IMR-90 (cell line): ENCODE measurements around the gene ZNF407. TPM values are rescaled to one million over a fixed set of nuclear protein-coding genes. Genes with fewer than 3 reads are reported as not detected.

ENCODE experiments used
- ATAC-seq: fragments of 200-7000 bp; cut with Tn5 transposase; 2 replicates; pipeline ENCODE4 v1.9.1; 2020; ENCODE audit warnings: low read depth, mild to moderate bottlenecking, moderate library complexity
- BruUV-seq: library from RNA; stranded (reverse); fragments of 400-500 nt; replicated peaks from 2 replicates; lab custom pipeline; 2021; lab: Mats Ljungman, UMichigan
- CTCF ChIA-PET: fragments of 300-600 bp; formaldehyde crosslinking; extraction: SDS; loops from one replicate; lab custom pipeline; 2021; ENCODE audit warnings: antibody characterized with exemption; lab: Yijun Ruan, JAX
- POLR2A ChIA-PET: fragments of 300-600 bp; sonication (Branson Sonifier 250); formaldehyde crosslinking; loops from one replicate; lab custom pipeline; 2022; ENCODE audit warnings: antibody characterized with exemption; ENCODE audit not compliant: unreplicated experiment; lab: Charles Lee
- DNase-seq: peaks from one replicate; pipeline ENCODE4 v3.0.0; 2013
- H2AFZ ChIP-seq: replicated peaks from 2 replicates; pipeline ENCODE3; 2013; ENCODE audit warnings: low read length, mild to moderate bottlenecking; ENCODE audit not compliant: poor library complexity
- H2AK5ac ChIP-seq: 2 replicates; pipeline ENCODE4 v1.6.1; 2013; ENCODE audit warnings: low read depth, low read length, inconsistent platforms
- H2AK9ac ChIP-seq: replicated peaks from 2 replicates; pipeline ENCODE3; 2013; ENCODE audit warnings: mild to moderate bottlenecking, low read depth, low read length, moderate library complexity; ENCODE audit not compliant: poor library complexity
- H2BK120ac ChIP-seq: 2 replicates; pipeline ENCODE4 v1.6.1; 2013; ENCODE audit warnings: low read depth, low read length, inconsistent platforms
- H2BK15ac ChIP-seq: 3 replicates; pipeline ENCODE4 v1.6.1; 2013; ENCODE audit warnings: low read depth, low read length, inconsistent platforms
- H2BK20ac ChIP-seq: 2 replicates; pipeline ENCODE4 v1.6.1; 2013; ENCODE audit warnings: low read depth, mild to moderate bottlenecking, inconsistent platforms, low read length, moderate library complexity
- H2BK5ac ChIP-seq: 2 replicates; pipeline ENCODE4 v1.6.1; 2013; ENCODE audit warnings: mild to moderate bottlenecking, low read depth, low read length, inconsistent platforms; ENCODE audit not compliant: poor library complexity, severe bottlenecking
- H3K14ac ChIP-seq: replicated peaks from 2 replicates; pipeline ENCODE4 v1.6.1; 2013; ENCODE audit warnings: low read depth, low read length, inconsistent platforms
- H3K18ac ChIP-seq: 2 replicates; pipeline ENCODE4 v1.6.1; 2013; ENCODE audit warnings: low read depth, low read length, control low read depth
- H3K23ac ChIP-seq: 2 replicates; pipeline ENCODE4 v1.6.1; 2013; ENCODE audit warnings: low read depth, low read length, inconsistent platforms
- H3K27ac ChIP-seq: 2 replicates; pipeline ENCODE4 v1.5.1; 2013; ENCODE audit warnings: mild to moderate bottlenecking, control low read depth, low read length; ENCODE audit not compliant: insufficient read depth
- H3K27me3 ChIP-seq: 2 replicates; pipeline ENCODE4 v1.6.1; 2013; ENCODE audit warnings: low read length; ENCODE audit not compliant: control insufficient read depth, insufficient read depth
- H3K36me3 ChIP-seq: 2 replicates; pipeline ENCODE4 v1.6.1; 2013; ENCODE audit warnings: low read length, mixed read lengths; ENCODE audit not compliant: control insufficient read depth, insufficient read depth
- H3K4ac ChIP-seq: 2 replicates; pipeline ENCODE4 v1.6.1; 2013; ENCODE audit warnings: low read depth, low read length, inconsistent platforms
- H3K4me1 ChIP-seq: 2 replicates; pipeline ENCODE4 v1.6.1; 2013; ENCODE audit warnings: low read length, mixed read lengths; ENCODE audit not compliant: control insufficient read depth, insufficient read depth
- H3K4me2 ChIP-seq: 2 replicates; pipeline ENCODE4 v1.6.1; 2013; ENCODE audit warnings: low read depth, mild to moderate bottlenecking, control low read depth, low read length, moderate library complexity
- H3K4me3 ChIP-seq: 2 replicates; pipeline ENCODE4 v1.5.1; 2013; ENCODE audit warnings: low read depth, mild to moderate bottlenecking, control low read depth, low read length, moderate library complexity; ENCODE audit not compliant: insufficient read depth
- H3K56ac ChIP-seq: 2 replicates; pipeline ENCODE4 v1.6.1; 2013; ENCODE audit warnings: low read length, inconsistent platforms; ENCODE audit not compliant: insufficient read depth; ENCODE audit errors: extremely low read depth
- H3K79me1 ChIP-seq, 2 experiments: 2 replicates each; pipeline ENCODE4 v1.6.1; 2013; ENCODE audit warnings: low read length in 2 of 2, inconsistent platforms in 1 of 2, low read depth in 1 of 2
- H3K9ac ChIP-seq: 2 replicates; pipeline ENCODE4 v1.6.1; 2013; ENCODE audit warnings: low read depth, low read length, control low read depth
- H3K9me1 ChIP-seq: 2 replicates; pipeline ENCODE4 v1.6.1; 2013; ENCODE audit warnings: low read length, inconsistent platforms; ENCODE audit not compliant: insufficient read depth
- H3K9me3 ChIP-seq: 2 replicates; pipeline ENCODE4 v1.6.1; 2013; ENCODE audit warnings: low read length; ENCODE audit not compliant: control insufficient read depth, insufficient read depth
- H4K20me1 ChIP-seq: 2 replicates; pipeline ENCODE4 v1.6.1; 2013; ENCODE audit warnings: low read length, inconsistent platforms; ENCODE audit not compliant: insufficient read depth
- H4K5ac ChIP-seq: 2 replicates; pipeline ENCODE4 v1.6.1; 2013; ENCODE audit warnings: mild to moderate bottlenecking, low read depth, low read length, control low read depth
- H4K8ac ChIP-seq, 2 experiments: 2 replicates each; pipeline ENCODE4 v1.6.1; 2013; ENCODE audit warnings: low read depth in 2 of 2, low read length in 2 of 2, control low read depth in 1 of 2, inconsistent platforms in 1 of 2
- H4K91ac ChIP-seq: 2 replicates; pipeline ENCODE4 v1.6.1; 2013; ENCODE audit warnings: low read depth, low read length, inconsistent platforms; ENCODE audit not compliant: insufficient read depth
- CEBPB ChIP-seq: IDR thresholded peaks from 2 replicates; pipeline ENCODE4 v1.6.1; 2012; ENCODE audit warnings: low read depth, low read length, improper control_type of control experiment
- FOS ChIP-seq: fragments of 150-350 bp; IDR thresholded peaks from 2 replicates; pipeline ENCODE4 v1.6.1; 2016; ENCODE audit warnings: low read depth, low read length
- MAFK ChIP-seq: IDR thresholded peaks from 2 replicates; pipeline ENCODE4 v1.6.1; 2012; ENCODE audit warnings: low read depth, low read length, improper control_type of control experiment
- MXI1 ChIP-seq: IDR thresholded peaks from 2 replicates; pipeline ENCODE4 v1.6.1; 2012; ENCODE audit warnings: low read depth, mild to moderate bottlenecking, low read length, moderate library complexity, borderline replicate concordance
- WGBS, 2 experiments: methylation state at CpG; one replicate each; pipeline versions ENCODE4 v1.1.5 to v1.1.7; 2013; ENCODE audit warnings: missing lambda C conversion rate in 2 of 2; ENCODE audit not compliant: insufficient read length in 1 of 2; ENCODE audit errors: extremely low coverage in 2 of 2; 5-methylcytosine and 5-hydroxymethylcytosine counted together
- dilution Hi-C: fragments of 300-500 bp; cut with HindIII; formaldehyde crosslinking; loops from one replicate; pipeline ENCODE4 v1.14.3; 2018; ENCODE audit warnings: low sequenced_read_pairs; ENCODE audit not compliant: unreplicated experiment
- in situ Hi-C: fragments of 300-500 bp; cut with MboI; formaldehyde crosslinking; loops from 3 replicates; pipeline ENCODE4 v1.14.3; 2019; ENCODE audit warnings: low sequenced_read_pairs, inconsistent platforms, mixed read lengths
- intact Hi-C: fragments of 100-400 bp; cut with micrococcal nuclease; formaldehyde crosslinking; loops from 2 replicates; pipeline ENCODE4 v1.10.0; 2022
- polyA plus RNA-seq, 3 experiments: library from polyadenylated mRNA; depleted of rRNA; stranded (reverse); fragments of >200 nt; gene quantifications; 2 replicates each; pipeline ENCODE4 v1.2.3, GENCODE V29; 2012; ENCODE audit warnings: low replicate concordance in 1 of 3
- total RNA-seq: library from RNA; depleted of rRNA; stranded (reverse); fragments of >200 nt; gene quantifications from 2 replicates; pipeline ENCODE4 v1.2.3, GENCODE V29; 2012
- TF ChIP-seq, protein P1 (sequence below): fragments of 150-350 bp; IDR thresholded peaks from 2 replicates; pipeline ENCODE4 v1.6.1; 2017; ENCODE audit warnings: mild to moderate bottlenecking, antibody characterized with exemption, low read length, low read depth

The ZNF407 gene
- total and polyA plus RNA-seq, 2 of the 4 experiments (the other 2 are of a cell fraction), result 3.1 to 20.1 TPM

DNA sequence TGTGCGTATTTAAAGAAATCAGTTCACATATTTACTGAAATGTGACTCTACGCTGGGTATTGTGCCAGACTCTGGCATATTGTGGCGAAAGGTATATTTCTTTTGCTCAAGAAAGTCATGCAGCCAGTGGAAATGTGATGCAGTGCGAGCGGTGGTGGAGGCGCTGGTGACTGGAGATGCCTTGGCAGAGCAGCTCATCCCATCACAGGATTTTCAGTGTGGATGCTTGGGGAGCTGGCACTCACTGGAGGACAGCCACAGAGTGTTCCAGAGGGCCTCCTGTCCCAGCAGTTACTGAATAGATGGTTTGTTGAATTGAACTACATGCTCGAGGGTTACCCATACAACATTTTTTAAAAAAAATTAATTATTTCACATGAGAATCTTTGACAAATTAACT is 117.6 kb downstream of the ZNF407 start:
- Histone ChIP-seq H4K91ac (no peak overlapping the region), H3K9me1 (peaks cover 4% of the 10 kb centered on the region; the same call in 1 of the 2 replicates), H4K5ac (no peak overlapping the region), H2AFZ (no peak overlapping the region), H2BK5ac (no peak overlapping the region), H3K4me3 (no peak overlapping the region), H3K14ac (no peak overlapping the region), H3K36me3 (no peaks in the 10 kb centered on the region), H3K56ac (no peak overlapping the region), H2BK120ac (no peak overlapping the region), H2BK20ac (no peak overlapping the region), H3K4ac (no peak overlapping the region), H3K4me2 (no peak overlapping the region), H3K27me3 (no peaks in the 10 kb centered on the region), H4K8ac (no peak overlapping the region), H4K20me1 (no peaks in the 10 kb centered on the region), H3K79me1 (peaks cover 4 to 16% of the 10 kb centered on the region in 2 experiments; a peak in 3 of 4 replicates), H2AK5ac (no peak overlapping the region), H2BK15ac (no peak overlapping the region), H3K9me3 (no peaks in the 10 kb centered on the region), H2AK9ac (no peak overlapping the region), H3K18ac (no peak overlapping the region), H3K23ac (no peak overlapping the region), H3K27ac (no peak overlapping the region), H3K4me1 (no peaks in the 10 kb centered on the region), H3K9ac (no peak overlapping the region)
- ATAC-seq (no peak), DNase-seq (no peak)
- TF ChIP-seq FOS (no peak), MAFK (no peak), CEBPB (no peak), MXI1 (no peak)
- TF ChIP-seq, protein P1, sequence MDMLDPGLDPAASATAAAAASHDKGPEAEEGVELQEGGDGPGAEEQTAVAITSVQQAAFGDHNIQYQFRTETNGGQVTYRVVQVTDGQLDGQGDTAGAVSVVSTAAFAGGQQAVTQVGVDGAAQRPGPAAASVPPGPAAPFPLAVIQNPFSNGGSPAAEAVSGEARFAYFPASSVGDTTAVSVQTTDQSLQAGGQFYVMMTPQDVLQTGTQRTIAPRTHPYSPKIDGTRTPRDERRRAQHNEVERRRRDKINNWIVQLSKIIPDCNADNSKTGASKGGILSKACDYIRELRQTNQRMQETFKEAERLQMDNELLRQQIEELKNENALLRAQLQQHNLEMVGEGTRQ, result no peak
- ChIA-PET CTCF (no interaction called here), POLR2A (no interaction called here)
- no CpG with 5 or more reads among the region's 7 CpGs for WGBS, 2 experiments
- dilution Hi-C loops (no loop called here), in situ Hi-C loops (no loop called here), intact Hi-C loops (no loop called here)
- no TSS peak for BruUV-seq
